Activated naive CD4-positive, alpha-beta T cell treated with anti-CD3 and anti-CD28 coated beads, Interleukin-2, amount 10 ng/mL, durations not matched to agents 7 days and 5 days (primary cell): ENCODE results near the gene FBXO8.
A peak's percentile ranks its signal among the peaks of the same experiment; 100 is the strongest.
"Not testable (repeated sequence)": the region's sequence is repeated elsewhere in the genome, so short reads cannot be mapped to it uniquely, and the experiment has no call there.

Source experiments
- CTCF ChIA-PET: fragments of 350-600 bp; sonication (Branson Sonifier 250); formaldehyde crosslinking; loops from one replicate; lab custom pipeline; 2021; ENCODE audit warnings: antibody characterized with exemption; lab: Charles Lee
- DNase-seq: peaks from one replicate; pipeline ENCODE4 v3.0.0-alpha.2; 2020
- H3K27ac Mint-ChIP-seq: one replicate; pipeline ENCODE4 v1.8.0; 2021; ENCODE audit warnings: mild to moderate bottlenecking, moderate library complexity, mixed read lengths
- H3K27me3 Mint-ChIP-seq: one replicate; pipeline ENCODE4 v1.8.0; 2021; ENCODE audit warnings: mild to moderate bottlenecking, mixed read lengths
- H3K36me3 Mint-ChIP-seq: one replicate; pipeline ENCODE4 v1.8.0; 2021; ENCODE audit warnings: mixed read lengths
- H3K4me1 Mint-ChIP-seq: one replicate; pipeline ENCODE4 v1.8.0; 2021; ENCODE audit warnings: mixed read lengths
- H3K4me3 Mint-ChIP-seq: one replicate; pipeline ENCODE4 v1.8.0; 2021; ENCODE audit warnings: mild to moderate bottlenecking, moderate library complexity, mixed read lengths
- H3K9me3 Mint-ChIP-seq: one replicate; pipeline ENCODE4 v1.8.0; 2021; ENCODE audit warnings: mixed read lengths

Gene FBXO8

DNA sequence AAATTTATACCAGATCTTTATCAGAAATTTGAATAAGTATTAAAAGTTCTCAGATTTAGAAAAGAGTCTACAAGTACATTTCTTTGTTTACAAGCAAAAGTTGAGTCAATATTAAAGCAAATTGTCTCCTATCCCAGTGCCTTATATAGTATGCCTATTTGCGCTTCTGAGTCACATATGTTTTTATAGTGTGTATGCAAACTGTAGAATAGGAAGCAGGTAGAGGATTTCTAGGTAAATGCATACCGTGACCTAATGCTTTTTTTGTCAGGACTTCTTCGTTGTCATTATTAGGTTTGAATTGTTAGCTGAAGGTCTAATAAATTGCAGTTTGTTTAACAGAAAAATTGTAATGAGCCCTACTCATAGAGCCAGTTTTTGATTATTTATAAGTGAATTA lies 22.5 kb upstream of the FBXO8 start:
- CTCF ChIA-PET: no interaction called here
- no peaks in the 10 kb centered on the region for H3K27me3 Mint-ChIP-seq
- peaks cover 2% of the 10 kb centered on the region for H3K4me1 Mint-ChIP-seq

DNA sequence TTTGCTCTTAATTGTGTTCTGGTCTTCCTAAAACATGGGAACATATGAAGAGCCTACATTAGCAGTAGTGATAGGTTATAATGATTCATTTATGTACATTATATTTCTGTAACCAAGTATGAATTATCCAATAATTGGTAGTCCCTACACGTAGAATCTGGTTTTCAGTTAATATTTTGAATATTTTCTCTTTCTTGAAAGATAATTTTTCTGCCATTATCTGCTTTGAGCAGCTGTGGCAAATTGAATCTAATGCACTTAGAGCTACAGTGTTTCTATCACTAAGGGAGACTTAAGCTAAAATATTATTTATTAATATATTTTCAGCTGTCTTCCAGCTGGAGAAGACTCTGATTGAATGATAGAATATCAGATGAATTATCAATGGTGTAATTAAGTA lies 21.2 kb upstream of the FBXO8 start:
- H3K9me3 Mint-ChIP-seq: no peaks in the 10 kb centered on the region
- no peak overlapping the region for H3K27ac Mint-ChIP-seq
- H3K36me3 Mint-ChIP-seq: peaks cover 27% of the 10 kb centered on the region
- no peak for DNase-seq
- no peaks in the 10 kb centered on the region for H3K27me3 Mint-ChIP-seq
- no peak overlapping the region for H3K4me3 Mint-ChIP-seq
- peaks cover 8% of the 10 kb centered on the region for H3K4me1 Mint-ChIP-seq
- CTCF ChIA-PET: interaction anchor here (1.2 kb wide), 1 partner anchor 12 kb away, joined by 5 read pairs; no protein-coding TSS in a partner anchor

More for the DNA sequence above, 22.5 kb upstream of the FBXO8 start:
- no peaks in the 10 kb centered on the region for H3K9me3 Mint-ChIP-seq
- H3K4me3 Mint-ChIP-seq: no peak overlapping the region
- peaks cover 17% of the 10 kb centered on the region for H3K36me3 Mint-ChIP-seq
- no peak for DNase-seq
- H3K27ac Mint-ChIP-seq: no peak overlapping the region

- no peak for DNase-seq
- H3K36me3 Mint-ChIP-seq: peaks cover 30% of the 10 kb centered on the region
- no peaks in the 10 kb centered on the region for H3K9me3 Mint-ChIP-seq
- peaks cover 8% of the 10 kb centered on the region for H3K4me1 Mint-ChIP-seq
- CTCF ChIA-PET: no interaction called here
- H3K27me3 Mint-ChIP-seq: no peaks in the 10 kb centered on the region
- no peak overlapping the region for H3K4me3 Mint-ChIP-seq
- no peak overlapping the region for H3K27ac Mint-ChIP-seq
Observed at GRCh38 chr4:174303687-174304086, 20.2 kb upstream of the FBXO8 start.

- DNase-seq, H3K4me1 Mint-ChIP-seq, CTCF ChIA-PET, H3K4me3 Mint-ChIP-seq, H3K27me3 Mint-ChIP-seq, H3K27ac Mint-ChIP-seq: not testable (repeated sequence)
- H3K9me3 Mint-ChIP-seq: peaks cover 18% of the 10 kb centered on the region
- peaks cover 37% of the 10 kb centered on the region for H3K36me3 Mint-ChIP-seq
Observed at GRCh38 chr4:174295142-174295541, 11.7 kb upstream of the FBXO8 start.

DNA sequence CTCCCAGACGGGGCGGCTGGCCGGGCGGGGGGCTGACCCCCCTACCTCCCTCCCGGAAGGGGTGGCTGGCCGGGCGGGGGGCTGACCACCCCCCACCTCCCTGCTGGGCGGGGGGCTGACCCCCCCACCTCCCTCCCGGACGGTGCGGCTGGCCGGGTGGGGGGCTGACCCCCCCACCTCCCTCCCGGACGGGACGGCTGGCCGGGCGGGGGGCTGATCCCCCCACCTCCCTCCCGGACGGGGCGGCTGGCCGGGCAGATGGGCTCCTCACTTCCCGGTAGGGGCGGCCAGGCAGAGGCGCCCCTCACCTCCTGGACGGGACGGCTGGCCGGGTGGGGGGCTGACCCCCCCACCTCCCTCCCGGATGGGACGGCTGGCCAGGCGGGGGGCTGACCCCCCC lies 11.2 kb upstream of the FBXO8 start:
- H3K27ac Mint-ChIP-seq, DNase-seq, H3K27me3 Mint-ChIP-seq, CTCF ChIA-PET, H3K4me1 Mint-ChIP-seq, H3K4me3 Mint-ChIP-seq: not testable (repeated sequence)
- Mint-ChIP-seq H3K9me3 (peaks cover 18% of the 10 kb centered on the region), H3K36me3 (peaks cover 33% of the 10 kb centered on the region)

GRCh38 chr4:174292473-174292872 lies 9.0 kb upstream of the FBXO8 start:
- Mint-ChIP-seq H3K27me3 (no peaks in the 10 kb centered on the region), H3K27ac (no peak overlapping the region), H3K4me1 (peaks cover 5% of the 10 kb centered on the region), H3K4me3 (no peak overlapping the region), H3K9me3 (peaks cover 18% of the 10 kb centered on the region), H3K36me3 (peaks cover 26% of the 10 kb centered on the region)
- CTCF ChIA-PET: interaction anchor here (1.4 kb wide), 1 partner anchor 12 kb away, joined by 5 read pairs; no protein-coding TSS in a partner anchor
- DNase-seq: no peak

DNA sequence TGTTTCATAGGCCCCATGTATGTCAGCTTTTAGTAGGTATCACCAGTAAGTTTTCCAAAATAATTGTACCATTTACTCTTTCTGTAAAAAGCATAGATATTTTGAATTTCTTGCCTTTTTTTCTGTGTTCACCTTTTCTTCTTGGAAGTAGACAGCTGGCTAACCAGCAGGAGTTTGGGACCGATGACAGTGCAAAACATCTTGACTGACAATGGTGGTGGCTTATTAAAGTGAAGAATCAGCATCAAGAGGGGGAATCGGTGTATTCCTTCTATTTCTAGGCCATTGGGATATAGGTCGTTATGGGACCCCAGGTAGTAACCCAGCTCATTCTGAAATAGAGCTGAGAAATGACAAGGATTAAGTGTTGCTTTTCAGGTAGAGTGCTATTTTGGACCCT lies 3.4 kb upstream of the FBXO8 start:
- Mint-ChIP-seq H3K27me3 (no peaks in the 10 kb centered on the region), H3K36me3 (peaks cover 4% of the 10 kb centered on the region), H3K4me3 (no peak overlapping the region), H3K27ac (no peak overlapping the region), H3K4me1 (peaks cover 41% of the 10 kb centered on the region), H3K9me3 (peaks cover 4% of the 10 kb centered on the region)
- DNase-seq: no peak
- CTCF ChIA-PET: no interaction called here

DNA sequence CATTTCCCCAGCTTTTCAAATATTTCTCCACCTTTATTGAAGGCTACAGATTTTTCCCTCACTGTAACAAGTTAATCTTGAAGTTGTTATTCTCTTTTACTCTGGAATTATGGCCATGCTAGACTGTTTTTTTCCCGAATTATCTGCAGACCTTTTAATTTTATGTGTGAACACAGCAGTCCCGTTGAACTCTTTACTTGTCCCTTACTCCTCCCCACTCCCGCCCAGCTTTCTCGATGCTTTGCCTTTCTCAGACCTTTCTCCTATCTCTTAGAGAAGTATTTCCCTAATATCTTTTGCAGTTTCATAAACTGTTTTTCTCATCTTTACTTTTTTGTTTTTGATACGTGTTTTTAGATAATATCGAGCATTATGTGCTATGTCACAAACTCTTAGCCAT lies 1.0 kb upstream of the FBXO8 start:
- no peak for DNase-seq
- Mint-ChIP-seq H3K27ac (peak overlapping the region; percentile 100), H3K27me3 (no peaks in the 10 kb centered on the region), H3K9me3 (no peaks in the 10 kb centered on the region), H3K4me3 (peak overlapping the region; percentile 99), H3K4me1 (peaks cover 60% of the 10 kb centered on the region), H3K36me3 (peaks cover 12% of the 10 kb centered on the region)
- CTCF ChIA-PET: interaction anchor here (1.1 to 1.4 kb wide), 2 partner anchors 62 to 64 kb away, joined by 3 to 4 read pairs; no protein-coding TSS in a partner anchor

- peak; percentile 87 for DNase-seq
- no peaks in the 10 kb centered on the region for H3K9me3 Mint-ChIP-seq
- peaks cover 59% of the 10 kb centered on the region for H3K4me1 Mint-ChIP-seq
- H3K36me3 Mint-ChIP-seq: peaks cover 15% of the 10 kb centered on the region
- H3K27ac Mint-ChIP-seq: peak overlapping the region; percentile 100
- peak overlapping the region; percentile 99 for H3K4me3 Mint-ChIP-seq
- CTCF ChIA-PET: interaction anchor here (1.5 kb wide), 1 partner anchor 36 kb away, joined by 3 read pairs; no protein-coding TSS in a partner anchor
- no peaks in the 10 kb centered on the region for H3K27me3 Mint-ChIP-seq
Observed at GRCh38 chr4:174282836-174283506, 496 bp downstream of the FBXO8 start.

GRCh38 chr4:174281901-174282300 lies 1.6 kb downstream of the FBXO8 start:
- Mint-ChIP-seq H3K4me3 (peak overlapping the region; percentile 99), H3K4me1 (peaks cover 55% of the 10 kb centered on the region), H3K27ac (peak overlapping the region; percentile 38), H3K27me3 (no peaks in the 10 kb centered on the region), H3K36me3 (peaks cover 15% of the 10 kb centered on the region), H3K9me3 (no peaks in the 10 kb centered on the region)
- DNase-seq: no peak
- CTCF ChIA-PET: no interaction called here

DNA sequence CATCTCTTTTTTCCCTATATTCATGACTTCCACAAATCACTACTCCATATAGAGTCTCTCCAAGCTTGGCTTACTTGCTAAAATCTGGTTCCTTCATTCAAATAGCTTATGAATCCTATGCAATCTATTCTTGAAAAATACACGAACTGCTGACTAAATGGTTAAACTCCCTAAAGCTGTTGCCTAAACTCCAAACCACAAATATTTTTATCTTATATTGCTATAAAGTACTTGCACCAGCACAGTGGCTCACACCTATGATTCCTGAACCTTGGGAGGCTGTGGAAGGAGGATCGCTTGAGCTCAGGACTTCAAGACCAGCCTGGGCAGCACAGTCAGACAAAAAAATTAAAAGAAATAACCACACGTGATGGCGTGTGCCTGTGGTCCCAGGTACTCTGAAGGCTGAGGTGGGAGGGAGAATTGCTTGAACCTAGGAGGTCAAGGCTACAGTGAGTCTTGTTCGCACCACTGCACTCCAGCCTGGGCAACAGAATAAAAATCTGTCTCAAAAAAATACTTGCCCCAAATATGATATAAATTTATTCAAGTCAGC lies 2.2 kb downstream of the FBXO8 start:
- no peak overlapping the region for H3K27ac Mint-ChIP-seq
- peak overlapping the region; percentile 15 for H3K4me3 Mint-ChIP-seq
- CTCF ChIA-PET: no interaction called here
- no peaks in the 10 kb centered on the region for H3K27me3 Mint-ChIP-seq
- no peaks in the 10 kb centered on the region for H3K9me3 Mint-ChIP-seq
- peaks cover 49% of the 10 kb centered on the region for H3K4me1 Mint-ChIP-seq
- no peak for DNase-seq
- peaks cover 15% of the 10 kb centered on the region for H3K36me3 Mint-ChIP-seq

- Mint-ChIP-seq H3K27ac (no peak overlapping the region), H3K4me1 (peaks cover 37% of the 10 kb centered on the region), H3K36me3 (peaks cover 15% of the 10 kb centered on the region), H3K9me3 (no peaks in the 10 kb centered on the region), H3K4me3 (no peak overlapping the region), H3K27me3 (no peaks in the 10 kb centered on the region)
- DNase-seq: no peak
- CTCF ChIA-PET: interaction anchor here (0.7 kb wide), 1 partner anchor 57 kb away, joined by 3 read pairs; no protein-coding TSS in a partner anchor
Observed at GRCh38 chr4:174279433-174280155, 3.9 kb downstream of the FBXO8 start.

GRCh38 chr4:174278467-174278866 lies 5.0 kb downstream of the FBXO8 start:
- DNase-seq: no peak
- Mint-ChIP-seq H3K4me1 (peaks cover 31% of the 10 kb centered on the region), H3K36me3 (peaks cover 15% of the 10 kb centered on the region), H3K4me3 (no peak overlapping the region), H3K9me3 (no peaks in the 10 kb centered on the region), H3K27me3 (no peaks in the 10 kb centered on the region), H3K27ac (no peak overlapping the region)
- CTCF ChIA-PET: interaction anchor here (0.7 kb wide), 1 partner anchor 56 kb away, joined by 3 read pairs; no protein-coding TSS in a partner anchor

DNA sequence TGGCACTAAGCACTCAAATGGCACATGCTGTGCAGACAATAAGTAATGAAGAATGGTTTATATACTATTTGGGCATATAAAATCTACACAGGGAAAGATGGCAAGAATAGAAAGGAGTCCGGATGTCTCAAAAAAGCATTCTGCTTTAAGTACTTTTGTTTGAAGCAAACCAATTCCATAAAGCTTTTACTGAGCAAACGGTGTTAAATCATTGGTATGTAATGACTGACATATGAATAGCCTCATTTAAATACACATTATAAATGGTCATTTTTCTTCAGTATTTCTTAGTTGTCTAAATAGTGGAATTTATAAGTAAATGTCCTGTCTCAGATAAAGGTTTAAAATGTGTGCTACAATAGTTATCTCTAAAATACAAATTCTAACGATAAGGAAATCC lies 6.0 kb downstream of the FBXO8 start:
- no peak overlapping the region for H3K4me3 Mint-ChIP-seq
- H3K36me3 Mint-ChIP-seq: peaks cover 15% of the 10 kb centered on the region
- peaks cover 26% of the 10 kb centered on the region for H3K4me1 Mint-ChIP-seq
- CTCF ChIA-PET: no interaction called here
- H3K9me3 Mint-ChIP-seq: no peaks in the 10 kb centered on the region
- H3K27ac Mint-ChIP-seq: no peak overlapping the region
- no peaks in the 10 kb centered on the region for H3K27me3 Mint-ChIP-seq
- DNase-seq: no peak
